BE2C (cell line): Measurements from ENCODE around the gene CUTA.

Source experiments
- DNase-seq: peaks from one replicate; pipeline ENCODE4 v3.0.0-alpha.2; 2020
- H3K27me3 ChIP-seq: fragments of 250-450 bp; sonication (Bioruptor Pico); 2 replicates; pipeline ENCODE4 v1.5.1; 2020; ENCODE audit warnings: mild to moderate bottlenecking
- H3K36me3 ChIP-seq: fragments of 250-450 bp; sonication (Bioruptor Pico); 2 replicates; pipeline ENCODE4 v1.5.1; 2020; ENCODE audit warnings: mild to moderate bottlenecking
- H3K4me1 ChIP-seq: fragments of 250-450 bp; sonication (Bioruptor Pico); 2 replicates; pipeline ENCODE4 v1.5.1; 2020
- H3K4me3 ChIP-seq: 2 replicates; pipeline ENCODE4 v1.5.1; 2011; ENCODE audit warnings: low read depth, low read length
- H3K9me3 ChIP-seq: fragments of 250-450 bp; sonication (Bioruptor Pico); 2 replicates; pipeline ENCODE4 v1.5.1; 2020
- CTCF ChIP-seq: IDR thresholded peaks from 2 replicates; pipeline ENCODE4 v1.5.1; 2012; ENCODE audit warnings: mild to moderate bottlenecking, low read depth, low read length

Gene CUTA

GRCh38 chr6:33434961-33435360 lies 17.1 kb upstream of the CUTA start:
- Histone ChIP-seq H3K4me3 (no peak overlapping the region), H3K27me3 (no peaks in the 10 kb centered on the region), H3K9me3 (no peaks in the 10 kb centered on the region), H3K4me1 (peaks cover 6% of the 10 kb centered on the region; the same call in 1 of the 2 replicates), H3K36me3 (peaks cover 20% of the 10 kb centered on the region)
- no peak for TF ChIP-seq CTCF
- DNase-seq, result no peak

- no peak for DNase-seq
- peaks cover 6% of the 10 kb centered on the region; the same call in 1 of the 2 replicates for H3K4me1 ChIP-seq
Measured at GRCh38 chr6:33433544-33434191, 15.8 kb upstream of the CUTA start.

DNA sequence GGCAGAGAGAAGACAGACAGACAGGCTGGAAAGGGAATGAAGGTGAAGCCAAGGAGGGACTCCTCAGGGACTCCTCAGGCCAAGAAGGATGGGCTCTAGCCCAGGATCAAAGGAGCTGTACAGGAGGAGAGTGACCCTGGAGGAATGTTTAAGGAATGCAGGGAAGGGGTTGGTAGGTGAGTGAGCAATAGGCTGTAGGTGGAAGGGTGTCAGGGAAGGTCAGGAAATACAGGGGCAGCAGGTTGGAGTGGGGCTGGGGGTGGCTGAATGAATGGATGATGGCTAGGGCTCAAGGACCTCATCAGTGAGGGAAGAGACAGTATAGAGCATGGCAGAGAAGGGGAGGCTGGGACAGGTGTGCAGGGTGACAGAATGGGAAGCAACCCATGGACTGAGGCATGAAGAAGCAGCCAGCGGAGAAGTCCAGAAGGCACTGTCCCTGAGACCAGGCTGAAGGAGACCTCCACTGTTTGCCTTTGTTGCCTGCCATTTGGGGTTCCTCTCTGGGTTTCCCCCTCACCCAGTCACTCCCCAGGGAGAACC lies 15.2 kb upstream of the CUTA start:
- Histone ChIP-seq H3K9me3 (no peaks in the 10 kb centered on the region), H3K4me3 (no peak overlapping the region), H3K4me1 (peaks cover 6% of the 10 kb centered on the region; the same call in 1 of the 2 replicates), H3K36me3 (peaks cover 17% of the 10 kb centered on the region), H3K27me3 (no peaks in the 10 kb centered on the region)
- DNase-seq, result no peak
- no peak for TF ChIP-seq CTCF

More at GRCh38 chr6:33433544-33434191, 15.8 kb upstream of the CUTA start:
- Histone ChIP-seq H3K36me3 (peaks cover 17% of the 10 kb centered on the region), H3K27me3 (no peaks in the 10 kb centered on the region), H3K9me3 (no peaks in the 10 kb centered on the region), H3K4me3 (no peak overlapping the region)
- no peak for TF ChIP-seq CTCF

DNA sequence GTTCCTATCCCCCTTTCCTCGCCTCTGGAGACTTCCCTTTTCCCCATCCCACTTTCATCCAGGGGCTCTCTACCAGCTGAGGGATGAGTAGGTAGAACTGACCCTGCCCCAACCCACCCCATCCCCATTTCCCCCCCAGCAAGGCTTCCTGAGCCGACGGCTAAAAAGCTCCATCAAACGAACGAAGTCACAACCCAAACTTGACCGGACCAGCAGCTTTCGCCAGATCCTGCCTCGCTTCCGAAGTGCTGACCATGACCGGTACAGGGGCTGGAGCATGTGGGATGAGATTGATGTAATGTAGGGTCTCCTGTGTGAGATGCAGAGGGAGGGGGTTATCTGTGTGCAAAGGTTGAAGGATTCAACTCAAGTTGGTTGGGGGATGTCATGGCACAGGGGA lies 14.6 kb upstream of the CUTA start:
- H3K4me3 ChIP-seq, result no peak overlapping the region

GRCh38 chr6:33431880-33432541 lies 14.1 kb upstream of the CUTA start:
- Histone ChIP-seq H3K4me1 (peaks cover 6% of the 10 kb centered on the region; the same call in 1 of the 2 replicates), H3K4me3 (no peak overlapping the region), H3K27me3 (no peaks in the 10 kb centered on the region), H3K9me3 (no peaks in the 10 kb centered on the region), H3K36me3 (peaks cover 10% of the 10 kb centered on the region; the same call in 1 of the 2 replicates)
- no peak for TF ChIP-seq CTCF
- DNase-seq, result no peak

More for the DNA sequence above, 14.6 kb upstream of the CUTA start:
- H3K36me3 ChIP-seq, result peaks cover 15% of the 10 kb centered on the region
- H3K9me3 ChIP-seq, result no peaks in the 10 kb centered on the region
- no peak for TF ChIP-seq CTCF
- H3K27me3 ChIP-seq, result no peaks in the 10 kb centered on the region
- DNase-seq, result no peak
- H3K4me1 ChIP-seq, result peaks cover 6% of the 10 kb centered on the region; the same call in 1 of the 2 replicates
